ENCODE data around the gene CREM. TPM values are rescaled to one million over a fixed set of nuclear protein-coding genes. Genes with fewer than 3 reads are reported as not detected.
A peak's percentile ranks its signal among the peaks of the same experiment; 100 is the strongest.

CREM gene
- polyA plus RNA-seq, 2 donors, result 10.0 to 16.3 TPM

DNA sequence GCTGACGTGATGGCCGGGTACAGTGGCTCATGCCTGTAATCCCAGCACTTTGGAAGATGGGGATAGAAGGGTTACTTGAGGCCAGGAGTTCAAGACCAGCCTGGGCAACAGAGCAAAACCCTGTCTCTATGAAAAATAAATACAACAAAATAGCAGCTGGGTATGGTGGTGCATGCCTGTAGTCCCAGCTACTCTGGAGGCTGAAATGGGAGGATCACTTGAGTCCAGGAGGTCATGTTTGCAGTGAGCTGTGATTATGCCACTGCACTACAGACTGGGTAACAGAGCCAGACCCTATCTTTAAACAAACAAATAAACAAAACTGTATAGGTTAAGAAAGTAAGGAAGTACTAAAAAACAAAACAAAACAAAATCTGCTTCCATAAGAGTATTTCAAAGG is 30.3 kb upstream of the CREM start:
- no peaks in the 10 kb centered on the region for H3K4me1 ChIP-seq (ENCODE audit: control insufficient read depth in 2 of 2, insufficient read depth in 2 of 2, low read length in 1 of 2)
- H3K27me3 ChIP-seq (ENCODE audit: control insufficient read depth in 1 of 2, insufficient read depth in 2 of 2, low read length in 2 of 2), result no peaks in the 10 kb centered on the region
- no peak overlapping the region for H3K4me3 ChIP-seq (ENCODE audit: low read depth in 1 of 2, low read length in 2 of 2)
- WGBS, 2 donors, result 79 to 84% methylated on average over 2 of the region's 2 CpGs
- H3K9me3 ChIP-seq (ENCODE audit: control insufficient read depth in 2 of 2, insufficient read depth in 1 of 2, low read depth in 1 of 2, low read length in 1 of 2), result no peaks in the 10 kb centered on the region
- no peak overlapping the region for H3K27ac ChIP-seq (ENCODE audit: low read depth in 2 of 2, low read length in 1 of 2)
- H3K36me3 ChIP-seq (ENCODE audit: control insufficient read depth in 2 of 2, insufficient read depth in 2 of 2, low read length in 1 of 2), result no peaks in the 10 kb centered on the region

DNA sequence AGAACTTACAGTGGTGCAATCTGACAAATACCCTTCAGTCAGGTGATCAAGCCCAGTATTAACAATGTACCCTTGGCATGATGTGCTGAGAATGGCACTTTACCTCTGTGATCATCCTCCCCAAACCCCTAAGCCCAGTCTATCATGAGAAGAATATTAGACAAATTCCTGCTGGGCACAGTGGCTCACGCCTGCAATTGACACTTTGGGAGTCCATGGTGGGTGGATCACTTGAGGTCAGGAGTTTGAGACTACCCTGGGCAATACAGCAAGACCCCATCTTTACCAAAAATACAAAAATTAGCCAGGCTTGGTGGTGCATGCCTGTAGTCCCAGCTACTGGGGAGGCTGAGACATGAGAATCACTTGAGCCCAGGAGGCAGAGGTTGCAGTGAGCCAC is 29.1 kb upstream of the CREM start:
- no peak overlapping the region for H3K27ac ChIP-seq (ENCODE audit: low read depth in 2 of 2, low read length in 1 of 2)
- WGBS, 2 donors, result 76 to 86% methylated on average over 1 of the region's 1 CpG

DNA sequence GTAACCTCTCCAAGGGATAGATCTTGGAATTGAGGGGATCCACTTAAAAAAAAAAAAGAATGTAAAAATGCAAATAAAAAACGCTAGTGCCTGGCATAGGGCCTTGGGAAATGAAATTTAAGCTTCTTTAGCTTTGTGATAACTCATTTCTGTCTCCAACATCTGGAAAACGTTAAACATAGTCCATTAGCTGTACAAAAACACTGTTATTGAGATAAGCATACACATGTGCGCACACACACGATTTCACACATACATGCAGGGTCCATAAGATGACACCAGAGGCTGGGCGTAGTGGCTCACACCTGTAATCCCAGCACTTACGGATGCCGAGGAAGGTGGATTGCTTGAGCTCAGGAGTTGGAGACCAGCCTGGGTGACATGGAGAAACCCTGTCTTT is 22.8 kb upstream of the CREM start:
- Histone ChIP-seq H3K4me3 (ENCODE audit: low read depth in 1 of 2, low read length in 2 of 2) (no peak overlapping the region), H3K9me3 (ENCODE audit: control insufficient read depth in 2 of 2, insufficient read depth in 1 of 2, low read depth in 1 of 2, low read length in 1 of 2) (no peaks in the 10 kb centered on the region), H3K36me3 (ENCODE audit: control insufficient read depth in 2 of 2, insufficient read depth in 2 of 2, low read length in 1 of 2) (no peaks in the 10 kb centered on the region), H3K4me1 (ENCODE audit: control insufficient read depth in 2 of 2, insufficient read depth in 2 of 2, low read length in 1 of 2) (peaks cover 0 to 2% of the 10 kb centered on the region in 2 donors), H3K27me3 (ENCODE audit: control insufficient read depth in 1 of 2, insufficient read depth in 2 of 2, low read length in 2 of 2) (no peaks in the 10 kb centered on the region), H3K27ac (ENCODE audit: low read depth in 2 of 2, low read length in 1 of 2) (no peak overlapping the region)
- 61 to 63% methylated on average over 7 of the region's 7 CpGs for WGBS, 2 donors

More for the DNA sequence above, 29.1 kb upstream of the CREM start:
- Histone ChIP-seq H3K4me3 (ENCODE audit: low read depth in 1 of 2, low read length in 2 of 2) (no peak overlapping the region), H3K9me3 (ENCODE audit: control insufficient read depth in 2 of 2, insufficient read depth in 1 of 2, low read depth in 1 of 2, low read length in 1 of 2) (no peaks in the 10 kb centered on the region), H3K27me3 (ENCODE audit: control insufficient read depth in 1 of 2, insufficient read depth in 2 of 2, low read length in 2 of 2) (no peaks in the 10 kb centered on the region), H3K4me1 (ENCODE audit: control insufficient read depth in 2 of 2, insufficient read depth in 2 of 2, low read length in 1 of 2) (no peaks in the 10 kb centered on the region), H3K36me3 (ENCODE audit: control insufficient read depth in 2 of 2, insufficient read depth in 2 of 2, low read length in 1 of 2) (no peaks in the 10 kb centered on the region)

DNA sequence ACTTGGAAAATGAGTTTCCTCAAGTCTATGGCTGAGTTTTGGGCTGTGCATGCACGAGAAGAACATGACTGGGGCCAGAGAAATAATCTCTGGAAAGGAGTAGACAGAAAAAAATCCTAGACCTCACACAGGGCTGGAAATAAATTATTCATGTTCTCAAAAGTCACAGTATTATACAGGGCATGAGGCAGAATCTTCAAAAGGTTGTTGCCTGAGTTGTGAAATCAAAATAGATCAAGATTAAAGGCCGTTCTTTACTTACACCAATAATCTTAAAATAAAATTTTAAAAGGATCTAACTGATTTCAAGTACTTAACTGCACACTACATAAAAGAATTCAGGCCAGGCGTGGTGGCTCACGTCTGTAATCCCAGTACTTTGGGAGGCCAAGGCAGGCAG is 14.1 kb upstream of the CREM start:
- no peaks in the 10 kb centered on the region for H3K9me3 ChIP-seq (ENCODE audit: control insufficient read depth in 2 of 2, insufficient read depth in 1 of 2, low read depth in 1 of 2, low read length in 1 of 2)
- no peaks in the 10 kb centered on the region for H3K27me3 ChIP-seq (ENCODE audit: control insufficient read depth in 1 of 2, insufficient read depth in 2 of 2, low read length in 2 of 2)
- 70 to 80% methylated on average over 4 of the region's 4 CpGs for WGBS, 2 donors
- H3K4me1 ChIP-seq (ENCODE audit: control insufficient read depth in 2 of 2, insufficient read depth in 2 of 2, low read length in 1 of 2), result no peaks in the 10 kb centered on the region
- no peak overlapping the region for H3K4me3 ChIP-seq (ENCODE audit: low read depth in 1 of 2, low read length in 2 of 2)
- no peak overlapping the region for H3K27ac ChIP-seq (ENCODE audit: low read depth in 2 of 2, low read length in 1 of 2)
- no peaks in the 10 kb centered on the region for H3K36me3 ChIP-seq (ENCODE audit: control insufficient read depth in 2 of 2, insufficient read depth in 2 of 2, low read length in 1 of 2)

DNA sequence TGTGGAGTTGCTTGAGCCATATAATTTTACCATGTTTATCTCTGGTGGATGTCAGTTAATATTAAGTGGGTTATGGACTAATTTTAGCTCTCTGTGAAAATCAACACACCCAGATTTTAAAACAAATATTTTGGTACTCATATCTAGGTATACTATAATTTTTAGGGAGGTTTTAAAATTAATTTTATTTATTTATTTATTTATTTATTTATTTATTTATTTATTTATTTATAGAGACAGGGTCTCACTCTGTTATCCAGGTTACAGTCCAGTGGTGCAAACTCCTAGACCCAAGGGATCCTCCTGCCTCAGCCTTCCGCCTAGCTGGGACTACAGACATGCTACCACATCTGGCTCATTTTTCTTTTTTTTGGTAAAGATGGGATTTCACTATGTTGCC is 7.3 kb upstream of the CREM start:
- H3K4me1 ChIP-seq (ENCODE audit: control insufficient read depth in 2 of 2, insufficient read depth in 2 of 2, low read length in 1 of 2), result no peaks in the 10 kb centered on the region
- WGBS, 2 donors, result 92 to 96% methylated on average over 1 of the region's 1 CpG
- no peak overlapping the region for H3K27ac ChIP-seq (ENCODE audit: low read depth in 2 of 2, low read length in 1 of 2)

DNA sequence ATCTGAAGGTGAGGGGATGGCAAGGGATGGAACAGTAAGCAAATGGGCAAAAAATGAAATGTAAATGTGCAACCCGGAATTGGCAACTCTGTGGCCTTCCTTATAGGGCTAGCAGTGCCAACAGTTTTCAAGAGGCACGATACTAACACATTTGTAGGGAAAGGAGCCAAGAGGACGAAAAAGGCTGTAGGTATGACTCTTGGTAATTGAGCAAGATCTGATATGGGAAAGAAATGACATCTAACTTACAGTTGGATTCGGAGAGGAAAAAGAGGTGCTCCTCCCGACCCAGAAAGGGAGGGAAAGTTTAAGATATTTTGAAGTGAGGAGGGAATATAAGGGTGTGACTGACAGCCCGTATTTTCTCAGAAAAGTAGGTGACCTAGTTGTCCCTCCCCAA is 2.1 kb upstream of the CREM start:
- H3K4me1 ChIP-seq (ENCODE audit: control insufficient read depth in 2 of 2, insufficient read depth in 2 of 2, low read length in 1 of 2), result peaks cover 2% of the 10 kb centered on the region in 2 donors
- 53 to 58% methylated on average over 6 of the region's 6 CpGs for WGBS, 2 donors
- no peaks in the 10 kb centered on the region for H3K36me3 ChIP-seq (ENCODE audit: control insufficient read depth in 2 of 2, insufficient read depth in 2 of 2, low read length in 1 of 2)
- no peak overlapping the region for H3K27ac ChIP-seq (ENCODE audit: low read depth in 2 of 2, low read length in 1 of 2)
- H3K27me3 ChIP-seq (ENCODE audit: control insufficient read depth in 1 of 2, insufficient read depth in 2 of 2, low read length in 2 of 2), result no peaks in the 10 kb centered on the region
- H3K4me3 ChIP-seq (ENCODE audit: low read depth in 1 of 2, low read length in 2 of 2), result no peak overlapping the region
- no peaks in the 10 kb centered on the region for H3K9me3 ChIP-seq (ENCODE audit: control insufficient read depth in 2 of 2, insufficient read depth in 1 of 2, low read depth in 1 of 2, low read length in 1 of 2)

More for the DNA sequence above, 7.3 kb upstream of the CREM start:
- no peaks in the 10 kb centered on the region for H3K27me3 ChIP-seq (ENCODE audit: control insufficient read depth in 1 of 2, insufficient read depth in 2 of 2, low read length in 2 of 2)
- no peaks in the 10 kb centered on the region for H3K9me3 ChIP-seq (ENCODE audit: control insufficient read depth in 2 of 2, insufficient read depth in 1 of 2, low read depth in 1 of 2, low read length in 1 of 2)
- H3K36me3 ChIP-seq (ENCODE audit: control insufficient read depth in 2 of 2, insufficient read depth in 2 of 2, low read length in 1 of 2), result no peaks in the 10 kb centered on the region
- H3K4me3 ChIP-seq (ENCODE audit: low read depth in 1 of 2, low read length in 2 of 2), result no peak overlapping the region

DNA sequence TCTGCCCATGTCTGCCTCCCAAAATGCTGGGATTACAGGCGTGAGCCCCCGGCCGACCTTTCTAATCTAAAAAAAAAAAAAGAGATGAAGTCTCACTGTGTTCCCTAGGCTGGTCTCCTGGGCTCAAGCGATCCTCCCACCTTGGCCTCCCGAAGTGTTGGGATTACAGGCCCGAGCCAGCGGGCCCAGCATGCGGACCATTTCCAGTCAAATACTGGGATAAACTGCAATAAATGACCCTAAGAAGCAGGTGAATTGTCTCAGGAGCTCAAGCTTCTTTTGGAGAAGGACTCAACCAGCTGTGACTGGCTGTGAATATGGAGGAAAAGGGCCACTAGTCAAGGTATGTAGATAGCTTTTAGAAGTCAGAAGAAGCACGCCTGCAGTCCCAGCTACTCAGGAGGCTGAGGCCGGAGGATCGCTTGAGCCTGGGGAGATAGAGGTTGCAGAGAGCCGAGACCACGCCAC is 550 bp upstream of the CREM start:
- H3K27me3 ChIP-seq (ENCODE audit: control insufficient read depth in 1 of 2, insufficient read depth in 2 of 2, low read length in 2 of 2), result no peaks in the 10 kb centered on the region
- peaks cover 2% of the 10 kb centered on the region in 2 donors for H3K4me1 ChIP-seq (ENCODE audit: control insufficient read depth in 2 of 2, insufficient read depth in 2 of 2, low read length in 1 of 2)
- WGBS, 2 donors, result 69 to 74% methylated on average over 13 of the region's 13 CpGs
- H3K4me3 ChIP-seq (ENCODE audit: low read depth in 1 of 2, low read length in 2 of 2), result peak overlapping the region; percentile 53 to 57
- peak overlapping the region; percentile 76 to 83 for H3K27ac ChIP-seq (ENCODE audit: low read depth in 2 of 2, low read length in 1 of 2)
- no peaks in the 10 kb centered on the region for H3K9me3 ChIP-seq (ENCODE audit: control insufficient read depth in 2 of 2, insufficient read depth in 1 of 2, low read depth in 1 of 2, low read length in 1 of 2)
- H3K36me3 ChIP-seq (ENCODE audit: control insufficient read depth in 2 of 2, insufficient read depth in 2 of 2, low read length in 1 of 2), result no peaks in the 10 kb centered on the region

DNA sequence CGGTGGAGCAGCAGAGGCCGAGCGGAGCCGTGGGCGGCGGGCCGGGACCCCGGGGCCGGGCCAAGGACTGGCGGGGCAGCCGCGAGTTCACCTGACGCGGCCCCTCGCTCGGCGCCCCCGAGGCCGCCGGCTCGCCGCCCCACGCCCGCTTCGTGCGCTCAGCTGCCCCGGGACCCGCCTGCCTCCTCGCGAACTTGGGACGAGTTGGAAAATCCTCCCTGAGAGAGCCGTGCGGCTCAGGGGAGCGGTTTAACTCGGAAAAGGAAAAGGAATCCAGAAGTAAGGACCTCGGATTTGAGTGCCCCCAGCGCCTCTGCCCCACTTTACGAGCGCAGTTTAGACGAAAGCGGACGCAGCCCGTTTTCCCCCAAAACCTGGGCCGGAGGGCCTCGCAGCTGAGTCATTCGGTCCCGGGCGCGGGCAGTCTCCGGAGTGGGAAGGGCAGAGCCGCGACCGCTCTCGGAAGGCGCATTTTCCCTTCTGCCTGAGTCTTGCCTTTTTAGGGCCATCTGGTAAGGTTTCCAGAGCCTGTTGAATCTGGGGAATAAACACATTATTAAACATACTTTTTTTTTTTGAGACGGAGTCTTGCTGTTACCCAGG is 744 bp downstream of the CREM start:
- Histone ChIP-seq H3K36me3 (ENCODE audit: control insufficient read depth in 2 of 2, insufficient read depth in 2 of 2, low read length in 1 of 2) (no peaks in the 10 kb centered on the region), H3K4me3 (ENCODE audit: low read depth in 1 of 2, low read length in 2 of 2) (peak overlapping the region; percentile 66 to 69), H3K4me1 (ENCODE audit: control insufficient read depth in 2 of 2, insufficient read depth in 2 of 2, low read length in 1 of 2) (peaks cover 2% of the 10 kb centered on the region in 2 donors), H3K27me3 (ENCODE audit: control insufficient read depth in 1 of 2, insufficient read depth in 2 of 2, low read length in 2 of 2) (no peaks in the 10 kb centered on the region), H3K27ac (ENCODE audit: low read depth in 2 of 2, low read length in 1 of 2) (peak overlapping the region; percentile 96 to 99), H3K9me3 (ENCODE audit: control insufficient read depth in 2 of 2, insufficient read depth in 1 of 2, low read depth in 1 of 2, low read length in 1 of 2) (no peaks in the 10 kb centered on the region)
- 0 to 1% methylated on average over 30 to 56 of the region's 56 CpGs for WGBS, 2 donors

DNA sequence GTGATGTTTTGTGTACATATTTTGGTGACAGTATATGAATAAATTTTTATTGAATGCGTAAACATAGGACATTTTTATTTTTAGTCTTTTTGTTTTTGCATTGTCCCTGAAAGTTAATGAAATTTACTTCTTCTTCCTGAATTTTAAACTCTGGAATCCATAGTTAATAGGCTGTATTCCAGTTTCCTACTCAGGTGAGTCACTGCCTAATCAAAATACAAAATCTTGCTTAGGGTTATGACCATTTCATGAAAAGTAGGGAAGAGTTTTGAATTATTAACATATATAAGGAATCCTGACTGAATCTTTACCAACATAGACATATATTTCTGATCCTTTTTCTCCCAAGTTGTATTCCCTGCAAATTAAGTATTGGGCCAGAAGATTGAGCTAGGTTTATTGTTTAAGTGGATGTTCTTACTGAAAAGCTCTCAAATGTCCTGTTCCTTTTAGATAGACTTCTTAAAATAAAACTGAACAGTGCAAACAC is 2.6 kb downstream of the CREM start:
- Histone ChIP-seq H3K27me3 (ENCODE audit: control insufficient read depth in 1 of 2, insufficient read depth in 2 of 2, low read length in 2 of 2) (no peaks in the 10 kb centered on the region), H3K27ac (ENCODE audit: low read depth in 2 of 2, low read length in 1 of 2) (no peak overlapping the region), H3K4me1 (ENCODE audit: control insufficient read depth in 2 of 2, insufficient read depth in 2 of 2, low read length in 1 of 2) (peaks cover 2% of the 10 kb centered on the region in 2 donors), H3K36me3 (ENCODE audit: control insufficient read depth in 2 of 2, insufficient read depth in 2 of 2, low read length in 1 of 2) (no peaks in the 10 kb centered on the region), H3K4me3 (ENCODE audit: low read depth in 1 of 2, low read length in 2 of 2) (no peak overlapping the region), H3K9me3 (ENCODE audit: control insufficient read depth in 2 of 2, insufficient read depth in 1 of 2, low read depth in 1 of 2, low read length in 1 of 2) (no peaks in the 10 kb centered on the region)
- 94% methylated on average over 1 of the region's 1 CpG for WGBS, 2 donors

DNA sequence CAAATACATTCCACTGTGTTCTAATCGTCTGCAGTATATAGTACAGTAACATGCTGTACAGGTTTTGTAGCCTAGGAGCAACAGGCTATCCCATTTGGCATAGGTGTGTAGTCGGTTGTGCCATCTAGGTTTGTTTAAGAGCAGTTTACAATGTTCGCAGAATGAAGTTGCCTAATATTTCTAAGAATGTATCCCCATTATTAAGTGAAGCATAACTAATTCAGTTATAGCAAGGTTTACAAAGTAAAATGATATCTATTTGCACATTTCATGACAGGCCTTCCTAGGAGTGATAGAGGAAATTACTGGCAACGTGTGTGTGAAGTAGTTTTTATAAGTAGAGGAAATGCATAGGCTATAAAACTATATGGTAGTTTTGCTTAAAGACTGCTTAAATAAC is 4.0 kb downstream of the CREM start:
- Histone ChIP-seq H3K4me1 (ENCODE audit: control insufficient read depth in 2 of 2, insufficient read depth in 2 of 2, low read length in 1 of 2) (peaks cover 2% of the 10 kb centered on the region in 2 donors), H3K27ac (ENCODE audit: low read depth in 2 of 2, low read length in 1 of 2) (no peak overlapping the region), H3K9me3 (ENCODE audit: control insufficient read depth in 2 of 2, insufficient read depth in 1 of 2, low read depth in 1 of 2, low read length in 1 of 2) (no peaks in the 10 kb centered on the region), H3K36me3 (ENCODE audit: control insufficient read depth in 2 of 2, insufficient read depth in 2 of 2, low read length in 1 of 2) (no peaks in the 10 kb centered on the region), H3K27me3 (ENCODE audit: control insufficient read depth in 1 of 2, insufficient read depth in 2 of 2, low read length in 2 of 2) (no peaks in the 10 kb centered on the region), H3K4me3 (ENCODE audit: low read depth in 1 of 2, low read length in 2 of 2) (no peak overlapping the region)
- WGBS, 2 donors, result 37 to 46% methylated on average over 4 of the region's 4 CpGs

All from esophagus (tissue), 2 donors.